DOHH2 (cell line): ENCODE measurements around the gene CA12.

Experiments used
- EZH2phosphoT487 ChIP-seq: fragments of 200-600 bp; sonication (generic); IDR thresholded peaks from 2 replicates; pipeline ENCODE4 v1.6.1; 2017; ENCODE audit warnings: borderline replicate concordance, mild to moderate bottlenecking, antibody characterized with exemption, low read length, moderate library complexity, mixed read lengths
- TF ChIP-seq, protein P1 (sequence below): fragments of 200-600 bp; sonication (generic); IDR thresholded peaks from one replicate; pipeline ENCODE4 v1.5.1; 2014; ENCODE audit warnings: antibody characterized with exemption, mild to moderate bottlenecking, low read depth, low read length; ENCODE audit not compliant: poor library complexity, severe bottlenecking

DNA sequence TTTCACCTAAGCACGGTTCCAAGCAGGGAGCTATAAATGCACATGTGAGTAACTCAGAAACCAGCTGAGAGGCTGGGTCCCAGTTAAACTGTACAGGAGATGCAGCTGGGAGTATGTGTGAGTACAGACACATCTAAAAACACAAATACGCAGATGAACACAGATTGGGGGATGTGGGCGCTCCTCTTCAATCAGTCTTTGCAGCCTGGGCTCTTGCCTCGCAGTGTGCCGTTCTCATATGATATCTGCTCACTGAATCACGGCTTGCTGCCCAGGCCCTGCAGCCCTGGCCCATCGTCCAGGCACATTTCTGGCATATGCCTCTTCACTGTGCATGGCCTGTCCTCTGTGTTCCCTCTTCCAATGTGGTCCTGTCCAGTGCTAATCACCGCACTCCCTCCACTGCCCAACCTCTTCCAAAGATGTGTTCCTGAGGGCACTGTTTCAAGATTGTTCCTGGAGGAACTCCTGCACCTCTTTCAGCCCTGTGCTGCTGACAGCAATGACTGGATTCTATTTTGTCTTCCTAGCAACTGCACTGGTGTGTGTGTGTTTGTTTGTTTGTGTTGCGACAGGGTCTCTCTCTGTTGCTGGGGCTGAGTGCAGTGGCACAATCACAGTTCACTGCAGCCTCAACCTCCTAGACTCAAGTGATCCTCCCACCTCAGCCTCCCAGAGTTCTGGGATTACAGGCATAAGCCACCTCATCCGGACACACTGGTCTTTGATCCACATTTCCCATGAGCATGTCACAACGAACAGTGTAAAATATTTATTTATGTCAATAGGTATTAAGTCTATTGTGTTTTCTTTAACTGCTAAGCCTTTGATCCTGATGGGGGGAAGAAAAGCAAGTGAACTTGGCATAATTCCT is 17.0 kb downstream of the CA12 start:
- TF ChIP-seq, protein P1, sequence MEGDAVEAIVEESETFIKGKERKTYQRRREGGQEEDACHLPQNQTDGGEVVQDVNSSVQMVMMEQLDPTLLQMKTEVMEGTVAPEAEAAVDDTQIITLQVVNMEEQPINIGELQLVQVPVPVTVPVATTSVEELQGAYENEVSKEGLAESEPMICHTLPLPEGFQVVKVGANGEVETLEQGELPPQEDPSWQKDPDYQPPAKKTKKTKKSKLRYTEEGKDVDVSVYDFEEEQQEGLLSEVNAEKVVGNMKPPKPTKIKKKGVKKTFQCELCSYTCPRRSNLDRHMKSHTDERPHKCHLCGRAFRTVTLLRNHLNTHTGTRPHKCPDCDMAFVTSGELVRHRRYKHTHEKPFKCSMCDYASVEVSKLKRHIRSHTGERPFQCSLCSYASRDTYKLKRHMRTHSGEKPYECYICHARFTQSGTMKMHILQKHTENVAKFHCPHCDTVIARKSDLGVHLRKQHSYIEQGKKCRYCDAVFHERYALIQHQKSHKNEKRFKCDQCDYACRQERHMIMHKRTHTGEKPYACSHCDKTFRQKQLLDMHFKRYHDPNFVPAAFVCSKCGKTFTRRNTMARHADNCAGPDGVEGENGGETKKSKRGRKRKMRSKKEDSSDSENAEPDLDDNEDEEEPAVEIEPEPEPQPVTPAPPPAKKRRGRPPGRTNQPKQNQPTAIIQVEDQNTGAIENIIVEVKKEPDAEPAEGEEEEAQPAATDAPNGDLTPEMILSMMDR, result no peak
- TF ChIP-seq EZH2phosphoT487, result no peak
